Heart left ventricle (tissue), 13 donors: ENCODE data around the gene FOXO1.

Experiments
- CTCF ChIP-seq, 12 donors: fragments of 200-600 bp; sonication (generic) in 4 of 12; IDR thresholded peaks; one replicate each; pipeline versions ENCODE4 v1.5.0 to v1.8.0; 2018 to 2022; ENCODE audit warnings: antibody characterized with exemption in 12 of 12, mild to moderate bottlenecking in 5 of 12
- POLR2A ChIP-seq, 2 donors: fragments of 450-650 bp; IDR thresholded peaks; one replicate each; pipeline ENCODE4 v1.6.1; 2017; ENCODE audit warnings: antibody characterized with exemption in 2 of 2, mild to moderate bottlenecking in 2 of 2, moderate library complexity in 2 of 2
- donor health status: ischemic (EF 13 %, LVEDD 7.1; RV severe dilation, severe dysfunction).
- donor health status: DM: no; HTN: yes; CAD: no.
- donor health status: DM: no; HTN: no; CAD: no.
- donor health status: ischemic (EF 25% LVEDD 6.9; RV normal size, moderate dysfunction).
- donor health status: ischemic (EF 25% LVEDD 5.7; RV mildly dilated, moderate dysfunction).
- donor health status: ischemic (EF 35%, LVEDD 5.7; RV mildly dilated, moderate dysfunction).
- donor health status: nonischemic (EF 11% LVEDD 7.7; RV severe dilation, severe dysfunction).
- donor health status: DM: yes; HTN: yes; CAD: no.
- donor health status: PGD.
- donor health status: ischemic (EF 29% LVEDD 5.4; RV normal size, mild dysfunction).
- donor health status: nonischemic (EF 23%, LVEDD 6.1; RV moderate dilation, normal function).

GRCh38 chr13:40648040-40648439 is 18.4 kb downstream of the FOXO1 start:
- no peak for TF ChIP-seq CTCF (IDR thresholded peaks at IDR 0.05)
- no peak for TF ChIP-seq POLR2A (IDR thresholded peaks at IDR 0.05)
